CD14-positive monocyte (primary cell): ENCODE results near the gene TBX10. TPM values are rescaled to one million over a fixed set of nuclear protein-coding genes. Genes with fewer than 3 reads are reported as not detected.

ENCODE experiments used
- DNase-seq, 3 donors: peaks; one replicate each; pipeline ENCODE4 v3.0.0-alpha.2; 2011 to 2022
- H2AFZ ChIP-seq: 2 replicates; pipeline ENCODE4 v1.6.0; 2012; ENCODE audit warnings: mild to moderate bottlenecking, low read depth, low read length, inconsistent platforms; ENCODE audit not compliant: insufficient read depth, poor library complexity, severe bottlenecking
- H3K27ac ChIP-seq, 2 donors: 1 replicate in 1 of 2; 2 replicates in 1 of 2; pipeline ENCODE4 v1.5.1; 2012 to 2013; ENCODE audit warnings: low read length in 2 of 2, control low read depth in 1 of 2, inconsistent platforms in 1 of 2, low read depth in 1 of 2, mild to moderate bottlenecking in 1 of 2
- H3K27me3 ChIP-seq, 2 donors: one replicate each; pipeline versions ENCODE4 v1.6.0 to v1.6.1; 2011 to 2013; ENCODE audit warnings: low read length in 2 of 2; ENCODE audit not compliant: control insufficient read depth in 2 of 2, insufficient read depth in 2 of 2
- H3K36me3 ChIP-seq, 2 donors: replicated peaks in 1 of 2; 1 replicate in 1 of 2; 2 replicates in 1 of 2; pipeline versions ENCODE4 v1.5.1 to v1.6.1; 2012 to 2013; ENCODE audit warnings: low read length in 2 of 2, control low read depth in 1 of 2, inconsistent platforms in 1 of 2, mild to moderate bottlenecking in 1 of 2; ENCODE audit not compliant: insufficient read depth in 2 of 2, control insufficient read depth in 1 of 2
- H3K4me1 ChIP-seq, 2 donors: 1 replicate in 1 of 2; 2 replicates in 1 of 2; pipeline versions ENCODE4 v1.5.1 to v1.6.1; 2012 to 2013; ENCODE audit warnings: low read length in 2 of 2, control low read depth in 1 of 2, inconsistent platforms in 1 of 2, mild to moderate bottlenecking in 1 of 2, moderate library complexity in 1 of 2; ENCODE audit not compliant: insufficient read depth in 2 of 2, control insufficient read depth in 1 of 2
- H3K4me2 ChIP-seq: replicated peaks from 2 replicates; pipeline ENCODE3; 2012; ENCODE audit warnings: low read length, moderate library complexity, mild to moderate bottlenecking; ENCODE audit not compliant: poor library complexity, severe bottlenecking; ENCODE audit errors: extremely low read depth
- H3K4me3 ChIP-seq, 3 experiments: fragments of 200-600 bp in 1 of 3; sonication (generic) in 1 of 3; replicated peaks in 1 of 3; 1 replicate in 2 of 3; 2 replicates in 1 of 3; pipeline ENCODE4 v1.5.1; 2011 to 2013; ENCODE audit warnings: low read length in 3 of 3, mild to moderate bottlenecking in 3 of 3, control low read depth in 2 of 3, low read depth in 2 of 3, inconsistent platforms in 1 of 3, moderate library complexity in 1 of 3
- H3K79me2 ChIP-seq: 2 replicates; pipeline ENCODE4 v1.6.0; 2012; ENCODE audit warnings: mild to moderate bottlenecking, control low read depth, inconsistent platforms, low read length, moderate library complexity; ENCODE audit not compliant: insufficient read depth
- H3K9ac ChIP-seq: 2 replicates; pipeline ENCODE4 v1.6.0; 2017; ENCODE audit warnings: low read length, mild to moderate bottlenecking; ENCODE audit not compliant: insufficient read depth, poor library complexity, severe bottlenecking
- H3K9me3 ChIP-seq, 2 donors: replicated peaks in 1 of 2; 1 replicate in 1 of 2; 2 replicates in 1 of 2; pipeline versions ENCODE4 v1.5.1 to v1.6.1; 2012 to 2013; ENCODE audit warnings: low read length in 2 of 2, control low read depth in 1 of 2; ENCODE audit not compliant: control insufficient read depth in 1 of 2, insufficient read depth in 1 of 2
- H4K20me1 ChIP-seq: 2 replicates; pipeline ENCODE4 v1.6.0; 2012; ENCODE audit warnings: mild to moderate bottlenecking, low read length, control low read depth, moderate library complexity; ENCODE audit not compliant: insufficient read depth
- H3K27ac Mint-ChIP-seq, 7 donors: one replicate each; pipeline ENCODE4 v1.8.0; 2020; ENCODE audit warnings: mild to moderate bottlenecking in 7 of 7, mixed read lengths in 7 of 7, moderate library complexity in 6 of 7, inconsistent platforms in 2 of 7
- H3K27me3 Mint-ChIP-seq, 3 donors: one replicate each; pipeline ENCODE4 v1.8.0; 2021 to 2022; ENCODE audit warnings: low read depth in 3 of 3, mild to moderate bottlenecking in 3 of 3, mixed read lengths in 3 of 3, moderate library complexity in 3 of 3, inconsistent platforms in 1 of 3
- H3K36me3 Mint-ChIP-seq, 2 donors: one replicate each; pipeline ENCODE4 v1.8.0; 2020; ENCODE audit warnings: mixed read lengths in 2 of 2, inconsistent platforms in 1 of 2, mild to moderate bottlenecking in 1 of 2
- H3K4me1 Mint-ChIP-seq: one replicate; pipeline ENCODE4 v1.8.0; 2020; ENCODE audit warnings: mild to moderate bottlenecking, mixed read lengths
- H3K4me3 Mint-ChIP-seq, 2 donors: one replicate each; pipeline ENCODE4 v1.8.0; 2020; ENCODE audit warnings: mild to moderate bottlenecking in 2 of 2, mixed read lengths in 2 of 2, moderate library complexity in 1 of 2
- H3K9me3 Mint-ChIP-seq, 7 donors: one replicate each; pipeline ENCODE4 v1.8.0; 2020 to 2022; ENCODE audit warnings: mixed read lengths in 7 of 7, mild to moderate bottlenecking in 6 of 7, moderate library complexity in 6 of 7, inconsistent platforms in 2 of 7
- CTCF ChIP-seq: fragments of 200-600 bp; IDR thresholded peaks from one replicate; pipeline ENCODE4 v1.8.0; 2022; ENCODE audit warnings: antibody characterized with exemption, mild to moderate bottlenecking
- WGBS: methylation state at CpG from one replicate; pipeline ENCODE4 v1.1.5; 2013; ENCODE audit warnings: missing lambda C conversion rate; ENCODE audit not compliant: insufficient coverage; 5-methylcytosine and 5-hydroxymethylcytosine counted together
- intact Hi-C, 2 donors: fragments of 100-400 bp; cut with micrococcal nuclease; formaldehyde crosslinking; loops; one replicate each; pipeline versions ENCODE4 v1.15.0 to v1.15.1; 2023
- polyA minus RNA-seq: library from RNA; depleted of rRNA, polyadenylated mRNA; stranded (reverse); fragments of >200 nt; gene quantifications from 2 replicates; pipeline ENCODE4 v1.2.3, GENCODE V29; 2012
- polyA plus RNA-seq, 3 donors: library from polyadenylated mRNA; depleted of rRNA in 1 of 3; unstranded in 2 of 3; stranded (reverse) in 1 of 3; fragments of 300-500 nt in 2 of 3; fragments of >200 nt in 1 of 3; fragmentation: Illumina TruSeq in 2 of 3; gene quantifications; 1 replicate in 2 of 3; 2 replicates in 1 of 3; pipeline ENCODE4 v1.2.3, GENCODE V29; 2012 to 2021
- total RNA-seq, 12 experiments: library from RNA in 1 of 12; stranded (reverse) in 1 of 12; fragments of 120-200 nt in 1 of 12; gene quantifications; one replicate each; pipeline ENCODE4 v1.2.4 and lab custom pipeline; 2013 to 2026; ENCODE audit warnings: mixed read lengths in 6 of 12, inconsistent platforms in 1 of 12

Gene TBX10
- total RNA-seq (2013): not detected
- polyA plus RNA-seq (not detected), polyA minus RNA-seq (not detected in 2 replicates), total RNA-seq (lab: John Stamatoyannopoulos, UW) (0 to 0.45 (median 0) reads per million in 11 experiments)

- H3K4me1 Mint-ChIP-seq: peaks cover 9% of the 10 kb centered on the region
- H3K36me3 ChIP-seq: no peaks in the 10 kb centered on the region
- intact Hi-C loops: no loop called here
Measured at GRCh38 chr11:67639438-67639859, at the start of gene TBX10. Gene TBX10 (minus strand): TSS chr11:67639763. CDS start chr11:67639472, 291 bp downstream.

GRCh38 chr11:67689178-67689577, 49.6 kb upstream of the TBX10 start:
- intact Hi-C loops: loop anchor here in 1 of 2 donors (10.0 kb wide), 1 partner anchor 144 kb away; no protein-coding TSS in a partner anchor
- no peak overlapping the region for H3K9ac ChIP-seq
- H3K36me3 ChIP-seq: no peaks in the 10 kb centered on the region
- H3K9me3 ChIP-seq: no peaks in the 10 kb centered on the region
- H2AFZ ChIP-seq: no peak overlapping the region
- peaks cover 8 to 11% of the 10 kb centered on the region in 2 donors for H3K4me1 ChIP-seq
- Mint-ChIP-seq H3K4me3 (no peak overlapping the region), H3K27ac (no peak overlapping the region), H3K4me1 (peaks cover 15% of the 10 kb centered on the region), H3K27me3 (peaks cover 1 to 3% (median 1%) of the 10 kb centered on the region in 3 donors), H3K36me3 (no peaks in the 10 kb centered on the region), H3K9me3 (no peaks in the 10 kb centered on the region)
- H3K27me3 ChIP-seq: no peaks in the 10 kb centered on the region
- H3K27ac ChIP-seq: no peak overlapping the region
- no peaks in the 10 kb centered on the region for H3K79me2 ChIP-seq
- H3K4me3 ChIP-seq: no peak overlapping the region
- 100% methylated on average over 2 of the region's 4 CpGs for WGBS
- no peak for TF ChIP-seq CTCF
- DNase-seq: no peak
- H4K20me1 ChIP-seq: no peaks in the 10 kb centered on the region
- no peak overlapping the region for H3K4me2 ChIP-seq

More at GRCh38 chr11:67639438-67639859, at the start of gene TBX10:
- Histone ChIP-seq H3K27me3 (no peaks in the 10 kb centered on the region), H2AFZ (no peak within 1 kb of the TSS), H4K20me1 (no peaks in the 10 kb centered on the region), H3K79me2 (no peaks in the 10 kb centered on the region), H3K9me3 (peaks cover 4 to 10% of the 10 kb centered on the region in 2 donors), H3K9ac (no peak within 1 kb of the TSS), H3K27ac (no peak within 1 kb of the TSS), H3K4me1 (peaks cover 0 to 10% of the 10 kb centered on the region in 2 donors), H3K4me3 (no peak within 1 kb of the TSS), H3K4me2 (no peak within 1 kb of the TSS)
- Mint-ChIP-seq H3K36me3 (no peaks in the 10 kb centered on the region), H3K27ac (peak within 1 kb of the TSS in 1 of 7 donors; percentile 66), H3K27me3 (peaks cover 2 to 11% (median 4%) of the 10 kb centered on the region in 3 donors), H3K4me3 (no peak within 1 kb of the TSS), H3K9me3 (peaks cover 3 to 15% (median 8%) of the 10 kb centered on the region in 7 donors)
- no peak for TF ChIP-seq CTCF
- no peak for DNase-seq
- 95% methylated on average over 12 of the region's 18 CpGs for WGBS
